OCI-LY1 (cell line): Measurements from ENCODE around the gene DOCK1.

Source experiments
- H2AFZ ChIP-seq: fragments of 200-600 bp; sonication (generic), shearing (Covaris generic); 2 replicates; pipeline ENCODE4 v1.6.0; 2014; ENCODE audit warnings: antibody characterized with exemption, mild to moderate bottlenecking, low read length
- H3F3A ChIP-seq: fragments of 200-600 bp; sonication (generic), shearing (Covaris generic); 2 replicates; pipeline ENCODE4 v1.6.0; 2014; ENCODE audit warnings: mild to moderate bottlenecking, antibody characterized with exemption, low read length, moderate library complexity; ENCODE audit not compliant: insufficient read depth
- H3K27ac ChIP-seq: fragments of 200-600 bp; sonication (generic); 2 replicates; pipeline ENCODE4 v1.5.1; 2014; ENCODE audit warnings: low read length, mixed run types, mild to moderate bottlenecking, low read depth; ENCODE audit not compliant: poor library complexity, severe bottlenecking
- H3K27me3 ChIP-seq: fragments of 200-600 bp; sonication (generic); 2 replicates; pipeline ENCODE4 v1.6.0; 2014; ENCODE audit warnings: antibody characterized with exemption, mild to moderate bottlenecking, low read length, moderate library complexity; ENCODE audit not compliant: insufficient read depth
- H3K36me3 ChIP-seq: fragments of 200-600 bp; sonication (generic); 2 replicates; pipeline ENCODE4 v1.6.1; 2014; ENCODE audit warnings: mild to moderate bottlenecking, antibody characterized with exemption, low read length, moderate library complexity, mixed read lengths; ENCODE audit not compliant: insufficient read depth
- H3K4me1 ChIP-seq: fragments of 200-600 bp; sonication (generic); 2 replicates; pipeline ENCODE4 v1.5.1; 2014; ENCODE audit warnings: mild to moderate bottlenecking, low read length, moderate library complexity; ENCODE audit not compliant: insufficient read depth, severe bottlenecking
- H3K4me2 ChIP-seq: fragments of 200-600 bp; sonication (generic), shearing (Covaris generic); 2 replicates; pipeline ENCODE4 v1.6.1; 2014; ENCODE audit warnings: low read length
- H3K4me3 ChIP-seq: fragments of 200-600 bp; sonication (generic); 2 replicates; pipeline ENCODE4 v1.5.1; 2014; ENCODE audit warnings: low read length, low read depth, mild to moderate bottlenecking, mixed read lengths; ENCODE audit not compliant: poor library complexity, severe bottlenecking
- H3K79me2 ChIP-seq: fragments of 200-600 bp; shearing (Covaris generic); 2 replicates; pipeline ENCODE4 v1.6.1; 2016; ENCODE audit warnings: mixed run types, low read length, mixed read lengths; ENCODE audit not compliant: insufficient read depth
- H3K9ac ChIP-seq: fragments of 200-600 bp; sonication (generic), shearing (Covaris generic); 2 replicates; pipeline ENCODE4 v1.6.1; 2014; ENCODE audit warnings: mild to moderate bottlenecking, low read length, mixed read lengths
- H3K9me2 ChIP-seq: fragments of 200-600 bp; sonication (generic), shearing (Covaris generic); 2 replicates; pipeline ENCODE4 v1.6.1; 2014; ENCODE audit warnings: low read depth, mild to moderate bottlenecking, low read length, mixed read lengths
- H3K9me3 ChIP-seq: fragments of 200-600 bp; shearing (Covaris generic); 2 replicates; pipeline ENCODE4 v1.6.1; 2014; ENCODE audit warnings: low read length, mixed read lengths
- H4K20me1 ChIP-seq: fragments of 200-600 bp; sonication (generic), shearing (Covaris generic); 2 replicates; pipeline ENCODE4 v1.6.0; 2016; ENCODE audit warnings: mild to moderate bottlenecking, low read length; ENCODE audit not compliant: insufficient read depth
- CTCF ChIP-seq: fragments of 200-600 bp; sonication (generic), shearing (Covaris generic); IDR thresholded peaks from 2 replicates; pipeline ENCODE4 v1.5.1; 2017; ENCODE audit warnings: mild to moderate bottlenecking, antibody characterized with exemption, low read length, moderate library complexity, mixed read lengths
- EZH2 ChIP-seq: fragments of 200-600 bp; sonication (generic), shearing (Covaris generic); IDR thresholded peaks from 2 replicates; pipeline ENCODE4 v1.8.0; 2017; ENCODE audit warnings: borderline replicate concordance, mixed run types, mild to moderate bottlenecking, antibody characterized with exemption, low read length, moderate library complexity, mixed read lengths

The DOCK1 gene

GRCh38 chr10:127375461-127375860 is 470.2 kb downstream of the DOCK1 start:
- Histone ChIP-seq H2AFZ (no peak overlapping the region), H3K79me2 (no peaks in the 10 kb centered on the region), H3K4me3 (no peak overlapping the region), H3K36me3 (no peaks in the 10 kb centered on the region), H3K9ac (no peak overlapping the region), H3K9me3 (no peaks in the 10 kb centered on the region), H3F3A (no peaks in the 10 kb centered on the region), H3K9me2 (no peaks in the 10 kb centered on the region), H3K4me2 (no peak overlapping the region), H3K27me3 (no peaks in the 10 kb centered on the region; the same call in 1 of the 2 replicates), H4K20me1 (no peaks in the 10 kb centered on the region), H3K4me1 (no peaks in the 10 kb centered on the region), H3K27ac (no peak overlapping the region)
- TF ChIP-seq EZH2 (no peak), CTCF (no peak)

- no peak overlapping the region for H3K4me3 ChIP-seq
- H3K27ac ChIP-seq, result no peak overlapping the region
- TF ChIP-seq CTCF, result no peak
- no peak for TF ChIP-seq EZH2
- no peaks in the 10 kb centered on the region; the same call in 1 of the 2 replicates for H3K27me3 ChIP-seq
- H3K9ac ChIP-seq, result no peak overlapping the region
- H3K9me3 ChIP-seq, result no peaks in the 10 kb centered on the region
- no peak overlapping the region for H3K4me2 ChIP-seq
- no peaks in the 10 kb centered on the region for H3K79me2 ChIP-seq
- H2AFZ ChIP-seq, result no peak overlapping the region
- H3F3A ChIP-seq, result no peaks in the 10 kb centered on the region
- H3K9me2 ChIP-seq, result no peaks in the 10 kb centered on the region
- no peaks in the 10 kb centered on the region for H3K4me1 ChIP-seq
- no peaks in the 10 kb centered on the region for H4K20me1 ChIP-seq
- H3K36me3 ChIP-seq, result no peaks in the 10 kb centered on the region
Measured at GRCh38 chr10:127376071-127376470, 470.8 kb downstream of the DOCK1 start.

DNA sequence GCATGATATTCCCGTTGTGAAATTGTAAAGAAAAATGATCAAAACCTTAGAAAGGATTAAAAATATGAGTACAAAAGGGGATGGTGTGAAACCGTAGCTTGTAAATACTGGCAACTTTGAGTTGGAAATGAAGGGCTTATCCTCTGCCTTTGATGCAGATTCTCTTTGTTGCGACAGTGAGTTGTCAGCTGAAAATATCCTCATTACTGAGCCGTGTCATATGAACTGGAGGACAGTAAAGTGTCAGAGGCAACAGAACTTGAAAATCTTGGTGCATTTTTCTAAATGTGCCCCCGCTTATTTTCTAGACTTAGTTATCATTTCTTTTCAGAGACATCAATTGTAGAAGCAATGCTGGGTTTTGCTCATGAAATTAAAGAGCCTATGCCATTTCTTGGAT is 473.4 kb downstream of the DOCK1 start:
- Histone ChIP-seq H3K4me2 (no peak overlapping the region), H3K79me2 (no peaks in the 10 kb centered on the region), H3K9me3 (no peaks in the 10 kb centered on the region), H3F3A (no peaks in the 10 kb centered on the region), H3K27me3 (no peaks in the 10 kb centered on the region; the same call in 1 of the 2 replicates), H3K27ac (no peak overlapping the region), H2AFZ (no peak overlapping the region), H3K9ac (no peak overlapping the region), H3K36me3 (no peaks in the 10 kb centered on the region), H3K4me1 (no peaks in the 10 kb centered on the region), H3K4me3 (no peak overlapping the region), H4K20me1 (no peaks in the 10 kb centered on the region), H3K9me2 (no peaks in the 10 kb centered on the region)
- TF ChIP-seq CTCF, result no peak
- TF ChIP-seq EZH2, result no peak
